Tibial artery (tissue), 4 donors: Measurements from ENCODE around the gene ARHGEF37.

ENCODE experiments used
- DNase-seq, 2 donors: peaks; one replicate each; pipeline ENCODE4 v3.0.0-alpha.2; 2019
- H3K27ac ChIP-seq, 2 donors: fragments of 200-600 bp; sonication (generic) in 1 of 2; 1 replicate in 1 of 2; 2 replicates in 1 of 2; pipeline ENCODE4 v1.5.1; 2018 to 2019; ENCODE audit warnings: mild to moderate bottlenecking in 1 of 2
- H3K27me3 ChIP-seq, 2 donors: fragments of 200-600 bp; sonication (generic) in 1 of 2; one replicate each; pipeline versions ENCODE4 v1.5.1 to v1.6.0; 2016 to 2019
- H3K36me3 ChIP-seq, 3 donors: fragments of 200-600 bp; sonication (generic) in 2 of 3; one replicate each; pipeline ENCODE4 v1.5.1; 2016 to 2019; ENCODE audit warnings: mild to moderate bottlenecking in 2 of 3
- H3K4me1 ChIP-seq, 4 donors: fragments of 200-600 bp; sonication (generic) in 2 of 4; 1 replicate in 3 of 4; 2 replicates in 1 of 4; pipeline ENCODE4 v1.5.1; 2016 to 2019
- H3K4me3 ChIP-seq, 2 donors: fragments of 200-600 bp; sonication (generic) in 1 of 2; 1 replicate in 1 of 2; 2 replicates in 1 of 2; pipeline ENCODE4 v1.5.1; 2018 to 2019; ENCODE audit warnings: mild to moderate bottlenecking in 2 of 2
- H3K9me3 ChIP-seq, 3 donors: fragments of 200-600 bp; sonication (generic) in 1 of 3; one replicate each; pipeline ENCODE4 v1.5.1; 2016 to 2019
- CTCF ChIP-seq, 2 experiments: fragments of 200-600 bp in 1 of 2; fragments of 450-650 bp in 1 of 2; IDR thresholded peaks; one replicate each; pipeline ENCODE4 v1.5.1; 2017 to 2019; ENCODE audit warnings: antibody characterized with exemption in 2 of 2, mild to moderate bottlenecking in 1 of 2, moderate library complexity in 1 of 2
- intact Hi-C: fragments of 100-400 bp; cut with DNase I; formaldehyde crosslinking; loops from one replicate; pipeline ENCODE4 v1.15.0; 2023; ENCODE audit warnings: low total_unique reads

ARHGEF37 gene

DNA sequence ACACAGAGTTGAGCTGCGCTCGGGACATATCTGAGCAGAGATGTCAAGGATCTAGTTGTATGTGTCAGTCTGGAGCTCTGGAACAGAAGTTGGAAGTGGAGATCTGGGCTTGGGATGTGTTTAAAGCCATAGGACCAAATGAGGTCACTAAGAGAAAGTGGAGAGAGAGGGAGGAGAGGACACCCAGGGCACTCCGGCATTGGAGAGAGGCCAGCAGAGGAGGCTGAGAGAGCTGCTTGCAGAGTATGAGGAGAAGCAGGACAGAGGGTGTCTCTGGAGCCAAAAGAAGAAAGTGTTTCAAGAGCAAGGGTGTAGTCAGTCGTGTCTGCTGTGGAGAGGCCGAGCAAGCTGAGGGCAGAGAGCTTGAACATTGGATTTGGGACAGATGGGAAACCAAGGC lies 34.7 kb downstream of the ARHGEF37 start:
- Histone ChIP-seq H3K27ac (no peak overlapping the region), H3K4me1 (no peaks in the 10 kb centered on the region), H3K4me3 (no peak overlapping the region), H3K27me3 (no peaks in the 10 kb centered on the region), H3K9me3 (no peaks in the 10 kb centered on the region), H3K36me3 (peaks cover 25 to 68% (median 41%) of the 10 kb centered on the region in 3 donors)
- TF ChIP-seq CTCF (IDR thresholded peaks at IDR 0.05) = no peak
- no peak for DNase-seq
- intact Hi-C loops = no loop called here

DNA sequence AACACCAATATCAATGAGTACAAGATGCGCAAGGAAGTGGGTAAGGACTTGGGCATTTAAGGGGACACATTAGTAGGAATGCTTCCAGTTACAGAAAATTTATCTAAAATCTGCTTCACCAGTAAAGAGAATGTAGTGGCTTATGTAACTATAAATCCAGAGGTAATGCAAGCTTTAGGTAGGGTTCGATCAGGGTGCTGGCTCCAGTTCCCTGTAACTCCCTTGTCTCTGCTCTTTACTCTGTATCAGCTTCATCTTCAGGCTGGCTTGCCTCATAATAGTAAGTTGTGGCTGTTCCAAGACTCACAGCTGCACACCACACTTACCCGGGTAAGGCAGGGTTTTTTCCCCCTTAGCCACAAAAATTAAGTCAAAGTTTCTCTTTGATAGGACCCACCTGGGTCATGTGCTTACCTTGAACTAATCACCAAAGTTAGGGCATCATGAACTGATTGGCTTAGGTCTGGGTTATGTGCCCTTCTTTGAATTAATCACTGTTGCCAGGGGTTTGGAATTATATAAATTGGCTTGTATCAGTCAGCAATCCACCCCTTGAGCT lies 35.5 kb downstream of the ARHGEF37 start:
- Histone ChIP-seq H3K9me3 (no peaks in the 10 kb centered on the region), H3K4me1 (no peaks in the 10 kb centered on the region), H3K27ac (no peak overlapping the region), H3K4me3 (no peak overlapping the region), H3K27me3 (no peaks in the 10 kb centered on the region), H3K36me3 (peaks cover 24 to 70% (median 41%) of the 10 kb centered on the region in 3 donors)
- no peak for TF ChIP-seq CTCF (IDR thresholded peaks at IDR 0.05)
- no peak for DNase-seq
- intact Hi-C loops = no loop called here

GRCh38 chr5:149617760-149618306 lies 36.5 kb downstream of the ARHGEF37 start:
- no peak overlapping the region for H3K27ac ChIP-seq
- no peaks in the 10 kb centered on the region for H3K9me3 ChIP-seq
- no peaks in the 10 kb centered on the region for H3K4me1 ChIP-seq
- no peak for DNase-seq
- intact Hi-C loops = no loop called here
- H3K36me3 ChIP-seq = peaks cover 23 to 71% (median 51%) of the 10 kb centered on the region in 3 donors
- H3K4me3 ChIP-seq = no peak overlapping the region
- TF ChIP-seq CTCF (IDR thresholded peaks at IDR 0.05) = no peak
- no peaks in the 10 kb centered on the region for H3K27me3 ChIP-seq

- peaks cover 30 to 76% (median 59%) of the 10 kb centered on the region in 3 donors for H3K36me3 ChIP-seq
- no peaks in the 10 kb centered on the region for H3K9me3 ChIP-seq
- H3K4me1 ChIP-seq = no peaks in the 10 kb centered on the region
- TF ChIP-seq CTCF (IDR thresholded peaks at IDR 0.05) = peak; percentile 49 to 55
- no peaks in the 10 kb centered on the region for H3K27me3 ChIP-seq
- intact Hi-C loops = no loop called here
- no peak for DNase-seq
- no peak overlapping the region for H3K27ac ChIP-seq
- H3K4me3 ChIP-seq = no peak overlapping the region
These were observed 37.4 kb downstream of the ARHGEF37 start for GRCh38 chr5:149618581-149619248.

- Histone ChIP-seq H3K9me3 (no peaks in the 10 kb centered on the region), H3K4me3 (no peak overlapping the region), H3K27ac (no peak overlapping the region), H3K36me3 (peaks cover 38 to 96% (median 73%) of the 10 kb centered on the region in 3 donors), H3K27me3 (no peaks in the 10 kb centered on the region), H3K4me1 (no peaks in the 10 kb centered on the region)
- TF ChIP-seq CTCF (IDR thresholded peaks at IDR 0.05) = no peak
- intact Hi-C loops = no loop called here
- no peak for DNase-seq
These were observed 40.3 kb downstream of the ARHGEF37 start for GRCh38 chr5:149621415-149622098.
